GM20000 (cell line): ENCODE measurements around the gene RGS6.

Source experiments
- DNase-seq: peaks from one replicate; pipeline ENCODE4 v3.0.0; 2012; ENCODE audit warnings: low spot score
- CTCF ChIP-seq: IDR thresholded peaks from 2 replicates; pipeline ENCODE4 v1.5.1; 2012; ENCODE audit warnings: mild to moderate bottlenecking, control low read depth; ENCODE audit errors: extremely low read depth, missing control alignments

The RGS6 gene

GRCh38 chr14:72243309-72244293 is 311.4 kb downstream of the RGS6 start:
- TF ChIP-seq CTCF = no peak
- DNase-seq = no peak

DNA sequence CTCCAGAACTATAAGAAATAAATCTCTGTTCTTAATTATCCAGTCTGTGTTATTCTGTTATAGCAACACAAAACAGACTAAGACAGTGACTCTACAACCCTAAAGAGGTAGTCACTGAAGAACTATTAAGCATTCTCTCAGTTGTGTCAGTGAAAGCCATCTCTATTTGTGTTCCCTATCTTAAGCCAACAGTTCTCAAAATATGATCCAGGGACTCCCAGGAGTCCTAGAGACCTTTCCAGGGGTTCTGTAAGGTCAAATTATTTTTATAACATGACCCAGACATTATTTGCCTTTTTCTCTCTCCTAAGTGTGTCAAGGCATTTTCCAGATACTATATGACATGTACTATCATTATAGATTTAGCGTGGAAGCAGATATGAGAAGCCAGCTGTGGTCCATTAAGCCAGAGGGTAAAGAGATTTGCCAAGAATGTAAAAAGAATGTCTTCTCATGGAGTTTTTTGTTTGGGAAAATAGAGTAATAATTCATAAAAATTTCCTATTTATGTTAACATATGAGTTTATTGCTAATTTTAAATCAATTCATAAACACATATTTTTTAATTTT is 315.8 kb downstream of the RGS6 start:
- no peak for TF ChIP-seq CTCF
- no peak for DNase-seq

- DNase-seq = no peak
- TF ChIP-seq CTCF = no peak
These were observed 321.3 kb downstream of the RGS6 start for GRCh38 chr14:72253503-72253902.

- no peak for DNase-seq
- TF ChIP-seq CTCF = no peak
These were observed 322.1 kb downstream of the RGS6 start for GRCh38 chr14:72254202-72254936.

GRCh38 chr14:72254937-72255472 is 322.8 kb downstream of the RGS6 start:
- DNase-seq = no peak
- no peak for TF ChIP-seq CTCF

DNA sequence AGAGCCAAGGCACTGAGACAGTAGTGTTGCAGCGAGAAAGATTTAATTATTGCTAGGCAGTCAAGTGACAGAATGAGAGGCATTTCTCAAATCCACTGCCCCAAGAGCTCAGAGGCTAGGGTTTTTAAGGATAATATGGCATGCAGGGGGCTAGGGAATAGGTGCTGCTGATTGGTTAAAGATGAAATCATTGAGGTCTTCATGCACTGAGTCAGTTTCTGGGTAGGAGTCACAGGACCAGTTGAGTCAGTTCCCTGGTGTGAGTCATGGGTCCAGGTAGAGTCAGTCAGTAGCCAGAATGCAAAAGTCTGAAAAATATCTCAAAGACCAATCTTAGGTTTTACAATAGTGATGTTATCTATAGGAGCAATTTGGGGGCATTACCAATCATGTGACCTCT is 323.8 kb downstream of the RGS6 start:
- no peak for TF ChIP-seq CTCF
- DNase-seq = no peak
